ENCODE data around the gene TAC3. TPM values are rescaled to one million over a fixed set of nuclear protein-coding genes. Genes with fewer than 3 reads are reported as not detected.

Gene TAC3
- total RNA-seq, 1 experiment from 2014 or later: 6.2 TPM

DNA sequence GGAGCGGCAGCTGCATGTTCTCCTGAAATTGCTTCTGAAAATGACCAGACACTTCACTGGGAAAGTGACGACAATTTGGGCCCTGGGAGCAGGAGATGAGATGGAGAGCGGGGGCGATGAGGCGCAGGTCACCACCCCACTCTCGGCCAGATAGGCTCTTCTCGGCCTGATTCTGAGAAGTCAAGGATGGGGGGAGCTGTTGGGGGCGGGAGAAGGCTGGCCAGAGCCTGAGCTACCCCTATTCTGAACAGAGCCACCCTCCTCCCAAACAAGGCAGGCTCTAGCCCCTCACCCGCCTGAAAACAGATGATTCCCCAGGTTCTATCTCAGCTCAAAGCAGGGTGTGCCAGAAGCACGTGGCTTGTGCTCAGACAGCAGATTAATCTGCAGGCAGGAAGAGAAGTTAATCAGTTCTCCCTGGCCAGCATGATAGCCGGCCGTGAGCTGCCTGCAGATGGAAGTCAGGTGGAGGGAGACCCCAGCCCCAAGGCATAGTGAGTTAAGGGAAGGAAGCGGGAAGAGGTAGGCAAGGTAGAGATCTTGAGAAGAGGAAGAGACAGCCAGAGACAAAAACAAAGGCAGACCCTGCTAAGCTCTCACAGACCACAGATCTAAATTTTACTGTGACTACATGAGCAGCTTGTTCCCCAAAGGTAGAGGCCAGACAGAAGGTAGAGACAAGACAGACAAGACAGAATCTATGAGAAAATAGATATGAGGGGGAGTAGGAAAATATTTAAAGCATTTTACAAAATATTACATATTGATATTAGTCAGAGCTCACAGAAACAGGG, 10.9 kb upstream of the TAC3 start:
- Histone ChIP-seq H3K27ac (ENCODE audit: insufficient read length, low read depth, low read length) (no peak overlapping the region), H2BK120ac (ENCODE audit: low read depth, low read length, poor library complexity, severe bottlenecking) (no peak overlapping the region), H4K5ac (ENCODE audit: insufficient read length, low read depth, low read length) (no peak overlapping the region), H2BK12ac (ENCODE audit: insufficient read length, low read depth, low read length) (no peak overlapping the region), H3K23ac (ENCODE audit: insufficient read length, low read depth, low read length) (no peak overlapping the region), H3K79me1 (ENCODE audit: insufficient read depth, low read depth, low read length, poor library complexity, severe bottlenecking) (no peaks in the 10 kb centered on the region), H3K9ac (ENCODE audit: extremely low read depth, insufficient read length, low read length) (no peak overlapping the region), H2BK20ac (ENCODE audit: low read depth, low read length, poor library complexity, severe bottlenecking) (no peak overlapping the region), H2AFZ (ENCODE audit: low read length) (no peak overlapping the region), H2BK5ac (ENCODE audit: insufficient read length, low read length) (no peak overlapping the region), H3K18ac (ENCODE audit: insufficient read length, low read depth, low read length) (no peak overlapping the region), H4K20me1 (ENCODE audit: control insufficient read depth, insufficient read depth, insufficient read length) (no peaks in the 10 kb centered on the region), H3K27me3 (ENCODE audit: insufficient read depth, low read length) (no peaks in the 10 kb centered on the region), H4K8ac (replicated peaks; ENCODE audit: insufficient read length, low read depth, low read length) (no peak overlapping the region), H3K23me2 (ENCODE audit: insufficient read length, low read depth, low read length, poor library complexity, severe bottlenecking) (no peaks in the 10 kb centered on the region), H3K4me1 (ENCODE audit: insufficient read depth, low read length) (no peaks in the 10 kb centered on the region), H3K14ac (ENCODE audit: insufficient read depth, low read length) (no peak overlapping the region), H3K79me2 (ENCODE audit: insufficient read depth, low read length) (no peaks in the 10 kb centered on the region), H3K56ac (ENCODE audit: insufficient read length, low read depth, low read length) (no peak overlapping the region), H2BK15ac (ENCODE audit: low read depth, low read length) (no peak overlapping the region; the same call in 1 of the 2 replicates), H3T11ph (ENCODE audit: low read length) (no peak overlapping the region), H2AK5ac (ENCODE audit: insufficient read length, low read length) (no peak overlapping the region), H3K9me3 (ENCODE audit: control insufficient read depth, low read depth, low read length) (no peaks in the 10 kb centered on the region), H3K4ac (ENCODE audit: low read depth, low read length) (no peak overlapping the region), H4K91ac (ENCODE audit: insufficient read length, low read depth, low read length) (no peak overlapping the region), H3K4me2 (ENCODE audit: insufficient read depth, insufficient read length, low read length) (no peak overlapping the region)
- peaks cover 21 to 36% of the 10 kb centered on the region in 2 experiments for H3K4me1 Mint-ChIP-seq
- H3K4me3 Mint-ChIP-seq: no peak overlapping the region
- no peak for DNase-seq
- no peaks in the 10 kb centered on the region for H3K36me3 Mint-ChIP-seq (ENCODE audit: insufficient read depth in 1 of 3, low read depth in 3 of 3)
- H3K27me3 Mint-ChIP-seq (ENCODE audit: low read depth): peaks cover 7% of the 10 kb centered on the region
- no peak overlapping the region; a peak in 1 of 7 replicates for H3K27ac Mint-ChIP-seq
- WGBS (ENCODE audit: extremely low coverage, insufficient read length, low lambda C conversion rate): no CpG with 5 or more reads among the region's 13 CpGs
- H3K9me3 Mint-ChIP-seq: no peaks in the 10 kb centered on the region
- TF ChIP-seq, protein P1, sequence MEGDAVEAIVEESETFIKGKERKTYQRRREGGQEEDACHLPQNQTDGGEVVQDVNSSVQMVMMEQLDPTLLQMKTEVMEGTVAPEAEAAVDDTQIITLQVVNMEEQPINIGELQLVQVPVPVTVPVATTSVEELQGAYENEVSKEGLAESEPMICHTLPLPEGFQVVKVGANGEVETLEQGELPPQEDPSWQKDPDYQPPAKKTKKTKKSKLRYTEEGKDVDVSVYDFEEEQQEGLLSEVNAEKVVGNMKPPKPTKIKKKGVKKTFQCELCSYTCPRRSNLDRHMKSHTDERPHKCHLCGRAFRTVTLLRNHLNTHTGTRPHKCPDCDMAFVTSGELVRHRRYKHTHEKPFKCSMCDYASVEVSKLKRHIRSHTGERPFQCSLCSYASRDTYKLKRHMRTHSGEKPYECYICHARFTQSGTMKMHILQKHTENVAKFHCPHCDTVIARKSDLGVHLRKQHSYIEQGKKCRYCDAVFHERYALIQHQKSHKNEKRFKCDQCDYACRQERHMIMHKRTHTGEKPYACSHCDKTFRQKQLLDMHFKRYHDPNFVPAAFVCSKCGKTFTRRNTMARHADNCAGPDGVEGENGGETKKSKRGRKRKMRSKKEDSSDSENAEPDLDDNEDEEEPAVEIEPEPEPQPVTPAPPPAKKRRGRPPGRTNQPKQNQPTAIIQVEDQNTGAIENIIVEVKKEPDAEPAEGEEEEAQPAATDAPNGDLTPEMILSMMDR (conservative IDR thresholded peaks at IDR 0.05): no peak

Measured in H9 (cell line).